ENCODE measurements around the gene UBE2I. TPM values are rescaled to one million over a fixed set of nuclear protein-coding genes. Genes with fewer than 3 reads are reported as not detected.
A peak's percentile ranks its signal among the peaks of the same experiment; 100 is the strongest.
"Not testable (repeated sequence)": the region's sequence is repeated elsewhere in the genome, so short reads cannot be mapped to it uniquely, and the experiment has no call there.

The UBE2I gene
- total RNA-seq, 1 experiment from 2014 or later = 69.5 TPM

DNA sequence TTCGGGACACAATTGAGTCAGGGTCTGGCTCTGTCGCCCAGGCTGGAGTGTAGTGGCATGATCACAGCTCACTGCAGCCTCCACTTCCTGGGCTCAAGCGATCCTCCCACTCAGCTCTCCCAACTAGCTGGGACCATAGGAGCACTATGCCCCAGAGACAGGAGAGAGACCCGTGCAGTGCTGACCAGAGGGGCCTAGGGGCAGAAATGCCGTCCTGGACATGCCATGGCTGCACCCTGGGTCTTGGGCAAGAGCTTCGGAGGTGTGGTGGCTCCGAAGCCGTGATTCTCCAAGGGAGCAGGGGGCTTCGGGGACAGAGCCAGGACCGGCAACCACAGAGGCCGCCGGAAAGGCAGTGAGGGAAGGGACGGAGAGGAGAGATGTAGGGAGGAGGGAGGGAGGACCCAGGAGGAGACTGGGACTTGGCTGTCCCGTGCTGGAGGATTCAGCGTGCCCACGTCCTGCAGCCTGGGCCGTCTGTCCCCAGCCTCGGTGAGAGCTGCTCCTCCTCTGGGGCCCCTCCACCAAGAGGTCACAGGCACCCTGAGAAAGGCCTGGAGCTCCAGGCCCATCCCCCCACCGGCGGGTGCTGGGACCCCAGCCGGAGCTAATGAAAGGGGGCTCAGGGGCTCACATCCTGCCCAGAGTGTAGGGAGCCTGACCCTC is 31.7 kb upstream of the UBE2I start:
- DNase-seq (ENCODE audit: low read depth) = no peak

DNA sequence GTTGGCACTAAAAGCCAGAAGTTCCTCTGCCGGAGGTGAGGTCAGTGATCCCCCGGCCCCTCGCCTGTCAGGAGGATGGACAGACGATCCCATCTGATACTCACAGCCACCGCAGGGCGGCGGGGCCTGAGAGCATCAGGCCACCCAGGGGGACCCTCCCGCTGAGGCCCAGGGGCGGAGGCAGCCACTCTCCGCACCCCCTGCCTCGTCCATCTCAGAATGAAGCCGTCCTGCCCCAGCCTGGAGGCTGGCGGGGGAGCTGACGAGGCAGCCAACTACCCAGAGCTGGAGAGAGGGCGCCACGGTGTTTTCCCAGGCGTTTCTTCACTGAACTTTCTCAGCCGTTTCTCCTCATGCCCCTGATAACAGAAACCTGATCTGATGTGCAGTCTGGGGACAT is 31.0 kb upstream of the UBE2I start:
- no peak for DNase-seq (ENCODE audit: low read depth)

DNA sequence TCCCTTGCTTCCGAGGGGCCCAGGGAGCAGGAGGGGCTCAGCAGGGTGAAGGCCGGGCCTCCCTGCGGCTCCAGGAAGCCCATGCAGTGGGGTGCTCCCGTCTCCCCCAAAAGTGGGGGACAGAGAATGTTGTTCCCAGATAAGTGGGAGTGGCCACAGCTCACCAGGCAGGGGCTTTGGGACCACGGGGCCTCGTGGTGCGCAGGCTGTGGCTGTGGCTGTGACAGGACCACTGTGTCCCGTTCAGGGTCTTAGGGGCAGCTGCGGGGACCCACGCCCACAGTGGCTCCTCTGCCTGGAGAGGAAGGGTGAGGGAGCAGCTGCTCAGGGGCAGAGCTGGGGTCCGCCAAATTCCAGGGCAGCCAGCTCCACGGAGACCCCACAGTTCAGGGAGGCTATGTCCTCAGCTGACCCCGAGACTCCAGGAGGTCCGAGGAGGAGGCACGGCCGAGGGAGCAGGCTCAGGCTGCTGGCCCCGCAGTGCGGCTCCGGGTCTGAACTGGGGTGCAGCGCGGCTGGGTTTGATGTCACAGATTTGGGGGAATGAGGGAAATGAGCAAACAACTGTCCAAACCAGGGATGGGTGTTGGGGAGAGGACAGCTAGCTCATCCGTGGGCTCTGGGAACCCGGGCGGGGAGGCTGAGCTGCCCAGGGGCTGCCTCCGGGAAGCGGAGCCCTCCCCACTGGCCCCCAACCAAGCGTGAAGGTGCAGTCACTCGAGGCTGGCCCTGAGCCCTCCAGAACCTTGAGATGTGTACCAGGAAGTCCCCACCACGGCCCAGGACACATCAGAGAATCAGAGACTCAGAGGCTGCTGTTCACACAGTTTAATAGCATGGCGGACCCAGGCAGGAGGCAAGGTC is 30.1 kb upstream of the UBE2I start:
- DNase-seq (ENCODE audit: low read depth) = no peak

DNA sequence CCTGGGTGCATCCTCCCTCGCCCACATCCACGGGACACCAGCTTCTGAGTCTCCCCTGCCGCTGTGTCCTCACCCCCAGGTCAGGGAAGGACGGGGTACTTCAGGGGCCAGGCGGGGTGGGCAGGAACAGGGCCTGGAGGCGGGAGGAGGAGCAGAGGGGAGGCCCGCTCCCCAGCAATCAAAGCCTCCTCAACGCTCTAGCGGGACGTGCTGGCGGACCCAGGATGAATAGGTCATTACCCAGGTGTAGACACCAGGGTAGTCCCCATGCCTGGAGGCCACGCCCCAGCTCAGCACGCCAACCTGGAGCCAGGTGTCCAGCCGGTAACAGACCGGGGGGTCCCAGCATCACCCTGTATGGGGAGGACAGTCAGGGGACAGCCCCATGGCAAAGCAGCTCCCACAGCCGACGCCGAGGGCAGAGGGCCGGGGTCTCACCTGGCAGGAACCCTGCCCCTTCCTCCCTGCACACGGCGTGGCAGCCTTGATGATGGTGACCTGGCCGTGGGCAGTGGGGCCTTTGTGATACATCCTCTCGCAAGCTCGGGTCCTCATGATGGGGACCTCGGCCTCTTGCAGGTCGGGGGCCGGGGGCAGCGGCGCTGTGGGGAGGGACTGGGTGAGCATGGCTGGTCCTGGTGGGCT is 29.4 kb upstream of the UBE2I start:
- no peak for DNase-seq (ENCODE audit: low read depth)

DNA sequence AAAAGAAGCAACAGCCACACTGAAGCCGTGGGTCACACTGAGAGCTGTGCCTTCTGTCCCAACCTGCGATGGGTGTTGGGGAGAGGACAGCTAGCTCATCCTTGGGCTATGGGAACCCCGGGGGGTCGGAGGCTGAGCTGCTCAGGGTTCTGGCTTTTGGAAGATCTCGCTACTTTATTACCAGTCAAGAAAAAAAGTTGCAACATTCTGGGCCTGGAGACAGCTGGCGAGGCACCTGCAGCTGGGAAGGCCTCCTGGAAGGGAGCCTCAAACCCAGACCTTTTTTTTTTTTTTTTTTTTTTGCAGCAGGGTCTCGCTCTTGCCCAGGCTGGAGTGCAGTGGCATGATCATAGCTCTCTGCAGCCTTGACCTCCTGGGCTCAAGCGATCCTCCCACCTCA is 28.7 kb upstream of the UBE2I start:
- no peak for DNase-seq (ENCODE audit: low read depth)

DNA sequence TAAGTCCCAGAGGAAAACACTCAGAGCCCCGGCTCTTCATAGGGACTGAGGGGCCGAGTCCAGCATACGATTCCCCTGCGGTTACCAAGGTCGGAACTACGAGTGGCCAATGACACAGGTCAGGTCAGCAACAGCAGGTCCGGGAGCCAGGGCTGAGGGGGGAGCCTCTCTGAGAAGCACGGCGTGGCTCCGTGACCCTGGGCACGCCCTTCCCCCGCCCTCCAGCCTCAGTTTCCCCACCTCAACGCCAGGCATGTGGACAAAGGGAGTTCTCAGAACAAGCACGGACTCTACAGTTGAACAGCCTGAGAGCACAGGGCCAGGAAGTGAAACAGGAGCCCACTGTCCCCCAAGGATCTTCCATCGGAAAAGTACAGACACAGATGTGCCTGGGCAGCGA is 27.9 kb upstream of the UBE2I start:
- no peak for DNase-seq (ENCODE audit: low read depth)

DNA sequence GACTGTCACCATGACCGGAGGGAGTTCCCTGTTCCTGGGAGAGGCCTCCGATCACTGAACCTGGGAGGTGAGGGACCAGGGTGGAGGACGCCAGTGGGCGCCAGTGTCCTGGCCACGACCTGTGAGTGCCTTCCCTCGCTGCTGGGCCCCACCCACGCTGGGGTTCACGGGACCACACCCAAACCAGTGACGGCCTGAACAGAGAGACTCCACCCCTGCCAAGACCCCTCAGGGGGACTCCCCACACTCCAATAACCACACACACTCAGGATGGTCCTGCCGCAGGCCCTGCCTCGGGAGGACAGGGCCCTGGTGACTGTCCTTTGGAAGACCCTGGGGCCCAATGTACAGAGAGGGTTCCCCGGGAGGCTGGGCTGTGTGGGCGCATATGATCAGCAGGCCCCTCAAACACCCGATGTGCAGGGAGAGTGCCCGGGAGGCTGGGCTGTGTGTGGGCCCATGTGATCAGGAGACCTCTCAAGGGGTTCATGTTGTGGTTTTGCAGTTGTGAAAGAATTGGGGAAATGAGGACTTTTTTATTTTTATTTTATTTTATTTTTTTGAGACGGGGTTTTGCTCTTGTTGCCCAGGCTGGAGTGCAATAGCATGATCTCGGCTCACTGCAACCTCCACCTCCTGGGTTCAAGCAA is 27.0 kb upstream of the UBE2I start:
- DNase-seq (ENCODE audit: low read depth) = no peak

DNA sequence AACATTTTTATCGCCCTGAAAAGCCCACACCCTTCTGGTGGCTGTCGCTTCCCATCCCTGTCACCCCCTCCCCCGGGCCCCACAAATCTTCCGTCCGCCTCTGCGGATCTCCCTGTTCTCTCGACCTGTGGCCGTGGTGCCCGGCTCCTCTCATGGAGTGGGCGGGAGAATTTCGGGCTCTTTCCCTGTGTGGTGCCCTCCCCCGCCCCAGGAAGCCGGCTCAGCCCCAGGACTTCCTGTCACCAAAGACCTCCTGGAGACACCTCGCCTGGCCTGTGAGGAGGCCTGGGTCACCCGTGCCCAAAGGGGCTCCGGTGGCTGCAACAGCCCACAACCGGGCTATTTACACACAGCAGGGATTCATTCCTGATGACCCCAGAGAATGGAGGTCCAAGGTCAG is 26.1 kb upstream of the UBE2I start:
- DNase-seq (ENCODE audit: low read depth) = no peak

DNA sequence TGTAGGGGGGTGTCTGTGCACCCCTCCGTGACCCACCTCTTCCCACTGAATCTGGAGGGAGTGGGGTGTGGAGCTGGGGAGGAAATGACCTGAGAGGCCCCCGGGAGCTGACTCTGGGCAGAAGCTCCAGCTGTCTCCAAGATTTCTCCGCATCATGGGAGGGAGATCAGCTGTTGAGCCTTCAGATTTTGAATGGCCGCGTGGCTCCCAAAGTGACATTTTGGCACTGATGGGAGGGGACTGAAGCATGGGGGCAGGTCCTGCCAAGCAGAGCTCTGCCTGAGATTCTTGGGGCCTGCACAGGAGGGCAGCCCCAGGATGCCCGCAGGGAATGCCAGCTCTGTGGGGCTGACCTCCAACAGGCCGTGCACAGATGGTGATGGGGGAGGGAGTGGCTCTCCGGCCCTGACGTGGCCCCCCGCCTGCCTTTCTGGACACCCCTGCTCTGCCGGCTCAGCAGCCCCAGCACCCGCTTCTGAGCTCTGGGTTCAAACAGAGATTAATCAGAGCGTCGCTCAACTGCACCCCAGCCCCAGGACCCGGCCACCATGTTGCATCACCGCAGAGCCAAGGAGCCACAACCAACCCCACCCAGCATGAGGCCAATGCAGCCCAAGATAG is 25.3 kb upstream of the UBE2I start:
- no peak for DNase-seq (ENCODE audit: low read depth)

DNA sequence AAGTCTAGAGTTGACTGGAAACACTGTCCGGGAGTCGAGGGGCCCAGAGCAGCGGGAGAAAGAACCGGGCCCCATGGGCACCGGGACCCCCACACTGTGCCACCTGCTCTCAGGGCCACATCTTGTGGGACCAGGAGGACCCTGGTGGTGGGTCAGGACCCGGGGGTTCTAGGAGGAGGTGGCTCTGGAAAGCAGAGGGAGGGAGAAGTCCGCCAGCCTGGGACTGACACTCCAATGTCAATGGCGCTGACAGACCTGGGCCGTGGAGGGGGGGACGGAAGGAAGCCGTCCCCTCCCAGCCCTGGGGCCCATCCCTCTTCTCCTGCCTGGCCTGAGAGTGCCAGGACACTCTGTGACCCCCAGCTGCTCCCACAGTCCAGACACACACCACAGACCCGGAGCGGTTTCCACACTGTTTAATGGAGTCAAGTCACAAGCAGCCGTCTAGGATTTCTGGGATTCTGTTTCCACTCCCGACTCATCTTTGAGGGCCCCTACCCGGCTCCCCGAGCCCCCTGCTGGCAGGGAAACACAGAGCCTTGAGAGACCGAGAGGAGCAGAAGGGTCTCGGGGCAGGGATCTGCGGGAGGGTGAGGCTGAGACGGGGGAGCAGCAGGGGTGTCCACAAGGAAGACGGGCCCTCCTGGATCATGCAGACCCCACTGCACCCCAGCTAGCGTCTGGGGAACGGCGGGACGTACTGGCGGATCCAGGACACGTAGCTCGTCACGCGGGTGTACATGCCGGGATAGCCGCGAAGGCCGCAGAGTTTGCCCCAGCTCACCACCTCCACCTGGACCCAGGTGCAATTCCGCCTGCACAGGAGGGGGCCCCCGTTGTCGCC is 23.5 kb upstream of the UBE2I start:
- DNase-seq (ENCODE audit: low read depth) = no peak

DNA sequence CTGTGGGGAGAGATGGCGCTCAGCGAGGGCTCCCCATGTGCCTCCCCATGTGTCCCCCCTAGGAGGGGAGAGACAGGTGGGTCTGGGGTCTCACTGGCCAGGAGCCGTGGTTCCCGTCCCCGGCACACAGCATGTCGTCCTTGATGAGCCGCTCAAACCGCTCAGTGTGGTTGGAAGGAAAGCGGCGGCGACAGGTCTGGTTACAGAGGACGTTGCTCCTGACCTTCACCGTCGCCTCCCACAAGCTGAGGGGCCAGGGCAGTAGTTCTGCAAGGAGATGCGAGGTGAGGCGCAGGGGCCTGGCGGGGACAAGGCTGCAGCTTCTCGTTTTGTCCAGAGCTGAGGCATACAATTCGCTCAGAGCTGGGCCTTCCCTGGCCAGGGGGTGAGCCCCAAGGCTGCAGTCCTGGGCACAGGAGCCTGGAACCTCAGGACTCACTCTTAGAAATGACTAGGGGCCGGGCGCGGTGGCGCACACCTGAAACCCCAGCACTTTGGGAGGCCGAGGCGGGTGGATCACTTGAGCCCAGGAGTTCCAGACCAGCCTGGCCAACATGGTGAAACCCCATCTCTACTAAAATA is 22.8 kb upstream of the UBE2I start:
- DNase-seq (ENCODE audit: low read depth) = no peak

DNA sequence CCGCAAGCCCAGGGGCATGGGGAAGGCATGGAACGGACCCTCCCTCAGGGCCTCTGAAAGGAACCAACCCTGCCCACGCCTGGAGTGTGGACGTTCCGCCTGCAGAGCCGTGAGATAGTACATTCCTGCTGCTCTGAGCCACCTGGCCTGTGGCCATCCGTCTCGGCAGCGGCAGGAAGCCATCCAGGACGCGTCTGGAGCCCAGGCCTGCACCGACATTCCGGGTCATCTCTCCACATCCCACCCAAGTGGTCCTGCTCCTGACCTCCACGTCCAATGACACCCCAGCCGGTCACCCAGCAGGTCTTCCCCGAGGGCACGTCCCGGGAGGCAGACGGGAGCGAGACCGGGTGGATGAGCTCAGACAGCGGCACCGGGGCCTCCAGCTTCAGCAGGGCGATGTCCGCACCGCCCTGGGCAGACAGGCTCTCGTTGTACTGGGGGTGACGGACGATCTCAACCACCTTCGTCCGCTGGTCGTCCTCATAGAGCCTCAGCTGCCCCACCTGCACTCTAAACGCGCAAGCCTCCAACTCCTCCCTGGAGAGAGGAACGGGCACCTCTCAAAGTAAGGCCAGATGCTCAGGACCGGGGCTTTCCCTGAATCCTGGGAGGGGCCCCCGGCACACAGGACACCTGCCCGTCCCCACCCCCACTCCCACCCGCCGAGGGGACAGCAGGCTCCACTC is 21.3 kb upstream of the UBE2I start:
- DNase-seq (ENCODE audit: low read depth) = no peak

DNA sequence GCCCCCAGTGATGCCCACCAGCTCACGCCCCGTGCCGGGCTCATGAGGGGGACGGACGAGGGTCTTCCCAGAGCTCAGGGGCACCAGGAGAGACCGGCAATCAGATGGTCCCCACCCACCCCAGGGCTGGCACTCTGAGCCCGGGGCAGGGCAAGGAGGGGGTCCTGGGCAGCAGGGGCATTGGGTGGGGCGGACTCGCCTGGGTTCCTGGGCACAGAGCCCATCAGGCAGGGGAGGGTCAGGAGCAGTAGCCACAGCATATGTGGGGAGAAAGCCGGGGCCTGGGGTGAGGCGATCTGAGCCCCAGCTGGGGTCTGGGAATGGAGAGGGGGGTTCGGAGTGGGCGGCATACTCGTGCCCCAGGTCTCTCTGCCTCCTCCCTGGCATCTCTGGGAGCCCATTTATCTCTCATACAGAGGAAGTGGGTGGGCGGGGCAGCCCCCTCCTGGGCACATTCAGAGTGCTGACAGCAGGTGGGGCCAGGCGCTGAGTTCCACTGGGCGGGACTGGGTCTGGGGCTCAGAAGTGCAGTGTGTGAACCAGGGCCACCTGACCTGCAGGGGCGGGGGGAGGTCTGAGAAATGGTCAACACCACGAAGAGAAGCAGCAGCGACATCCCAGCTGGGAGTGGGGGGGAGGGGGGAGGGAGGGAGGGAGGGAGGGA is 20.5 kb upstream of the UBE2I start:
- no peak for DNase-seq (ENCODE audit: low read depth)

DNA sequence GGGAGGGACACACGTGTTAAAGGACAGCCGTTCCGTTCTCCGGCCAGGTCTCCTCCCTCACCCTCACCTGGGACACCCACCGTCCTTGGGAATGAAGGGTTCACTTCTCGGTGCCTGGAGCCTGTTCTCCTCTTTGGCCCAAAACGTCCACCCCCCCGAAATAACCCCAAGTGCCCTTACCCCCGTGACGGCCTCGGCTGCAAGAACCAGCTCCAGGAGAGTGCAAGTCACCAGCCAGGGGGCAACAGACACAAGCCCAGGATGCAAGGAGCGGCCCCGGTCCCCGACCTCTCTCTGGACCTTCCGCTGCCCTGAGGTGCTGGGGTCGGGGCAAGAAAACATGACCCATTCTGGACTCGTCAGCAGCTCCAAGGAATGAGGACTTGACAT is 20.0 kb upstream of the UBE2I start:
- DNase-seq (ENCODE audit: low read depth) = no peak

DNA sequence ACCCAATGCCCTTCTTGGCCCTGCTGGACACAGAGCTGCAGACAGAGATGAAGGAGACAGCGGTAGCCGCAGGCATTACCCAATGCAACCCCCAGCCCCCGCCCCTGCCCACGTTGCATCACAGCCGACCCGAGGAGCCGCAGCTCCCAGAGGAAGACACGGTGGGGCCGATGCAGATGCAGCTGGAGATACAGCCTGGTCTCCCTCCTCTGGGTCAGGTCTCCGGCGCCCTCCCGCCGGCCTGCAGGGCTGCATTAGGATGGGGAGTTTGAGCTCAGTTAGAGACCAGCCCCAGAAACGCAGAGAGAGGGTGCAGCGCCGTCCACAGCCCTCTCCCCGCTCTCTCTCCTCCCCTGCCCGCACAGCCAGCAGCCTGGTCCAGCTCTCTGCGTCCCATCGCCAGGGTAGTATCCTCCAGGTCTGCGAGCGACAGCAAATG is 19.4 kb upstream of the UBE2I start:
- no peak for DNase-seq (ENCODE audit: low read depth)

DNA sequence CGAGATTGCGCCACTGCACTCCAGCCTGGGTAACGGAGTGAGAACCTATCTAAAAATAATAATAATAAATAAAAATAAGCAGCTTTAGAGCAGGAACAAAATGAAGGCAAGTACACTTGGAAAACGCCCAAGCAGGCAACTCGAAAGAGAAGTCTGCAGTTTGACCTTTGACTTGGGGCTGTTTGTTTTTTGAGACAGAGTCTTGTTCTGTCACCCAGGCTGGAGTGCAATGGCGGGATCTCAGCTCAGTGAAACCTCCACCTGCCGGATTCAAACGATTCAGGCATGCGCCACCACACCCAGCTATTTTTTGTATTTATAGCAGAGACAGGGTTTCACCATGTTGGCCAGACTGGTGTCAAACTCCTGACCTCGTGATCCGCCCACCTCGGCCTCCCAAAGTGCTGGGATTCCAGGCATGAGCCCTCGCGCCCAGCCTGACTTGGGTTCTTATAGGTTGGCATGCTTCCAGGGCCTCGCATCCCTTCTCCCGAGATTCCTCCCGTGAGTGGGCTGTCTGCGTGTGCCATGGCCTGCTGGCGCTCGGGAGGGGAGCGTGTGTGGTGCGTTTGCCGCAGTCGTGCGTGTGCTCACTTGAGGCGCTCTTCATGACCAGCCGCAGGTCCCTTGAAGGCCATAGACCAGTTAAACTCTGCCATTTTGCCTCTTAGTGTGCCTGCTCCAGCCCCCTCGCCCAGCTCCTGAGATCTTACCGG is 18.4 kb upstream of the UBE2I start:
- no peak for DNase-seq (ENCODE audit: low read depth)

DNA sequence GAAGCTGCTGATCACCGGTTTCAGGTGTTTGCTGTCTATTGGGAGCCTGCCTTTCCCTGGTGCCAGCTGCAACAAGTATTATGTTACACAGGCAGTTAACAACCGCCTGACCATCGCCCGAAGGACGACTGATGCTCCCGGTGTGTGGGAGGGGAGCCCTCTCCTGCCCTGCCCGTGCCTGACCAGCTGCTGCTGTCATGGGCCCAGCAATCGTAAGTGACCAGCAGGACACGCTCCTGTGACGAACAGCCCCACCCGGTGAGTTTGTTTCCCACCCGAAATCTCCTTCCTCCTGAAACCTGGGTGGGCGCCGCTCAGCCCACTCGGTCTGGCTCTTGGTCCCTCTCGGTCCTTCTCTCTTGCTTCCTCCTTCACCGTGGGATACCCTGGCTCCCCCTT is 17.9 kb upstream of the UBE2I start:
- DNase-seq (ENCODE audit: low read depth) = no peak

DNA sequence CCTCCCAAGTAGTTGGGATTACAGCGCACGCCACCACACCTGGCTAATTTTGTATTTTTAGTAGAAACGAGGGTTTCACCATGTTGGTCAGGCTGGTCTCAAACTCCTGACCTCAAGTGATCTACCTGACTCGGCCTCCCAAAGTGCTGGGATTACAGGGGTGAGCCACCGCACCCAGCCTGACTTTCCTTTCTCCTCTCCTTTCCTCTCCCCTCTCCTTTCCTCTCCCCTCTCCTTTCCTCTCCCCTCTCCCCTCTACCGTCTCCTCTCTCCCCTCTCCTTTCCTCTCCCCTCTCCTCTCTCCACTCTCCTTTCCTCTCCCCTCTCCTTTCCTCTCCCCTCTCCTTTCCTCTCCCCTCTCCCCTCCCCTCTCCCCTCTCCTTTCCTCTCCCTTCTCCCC is 17.2 kb upstream of the UBE2I start:
- DNase-seq (ENCODE audit: low read depth) = not testable (repeated sequence)

DNA sequence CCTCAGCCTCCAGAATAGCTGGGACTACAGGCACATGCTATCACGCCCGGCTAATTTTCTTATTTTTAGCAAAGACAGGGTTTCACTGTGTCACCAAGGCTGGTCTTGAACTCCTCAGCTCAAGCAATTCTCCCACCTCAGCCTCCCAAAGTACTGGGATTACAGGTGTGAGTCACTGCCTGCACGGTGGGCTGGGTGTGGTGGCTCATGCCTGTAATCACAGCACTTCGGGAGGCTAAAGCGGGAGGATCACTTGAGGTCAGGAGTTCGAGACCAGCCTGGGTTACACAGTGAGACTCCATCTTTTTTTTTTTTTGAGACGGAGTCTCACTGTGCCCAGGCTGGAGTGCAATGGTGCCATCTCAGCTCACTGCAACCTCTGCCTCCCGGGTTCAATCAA is 16.6 kb upstream of the UBE2I start:
- DNase-seq (ENCODE audit: low read depth) = peak; percentile 52

Measured in Daoy (cell line).